ENCODE measurements around the gene MGMT.

Gene MGMT

GRCh38 chr10:129784891-129785290 is 317.9 kb downstream of the MGMT start:
- in situ Hi-C loops (cut with MboI; ENCODE audit: low sequenced_read_pairs), result no loop called here

- in situ Hi-C loops (cut with MboI; ENCODE audit: low sequenced_read_pairs), result no loop called here
These were observed 318.5 kb downstream of the MGMT start for GRCh38 chr10:129785536-129785981.

DNA sequence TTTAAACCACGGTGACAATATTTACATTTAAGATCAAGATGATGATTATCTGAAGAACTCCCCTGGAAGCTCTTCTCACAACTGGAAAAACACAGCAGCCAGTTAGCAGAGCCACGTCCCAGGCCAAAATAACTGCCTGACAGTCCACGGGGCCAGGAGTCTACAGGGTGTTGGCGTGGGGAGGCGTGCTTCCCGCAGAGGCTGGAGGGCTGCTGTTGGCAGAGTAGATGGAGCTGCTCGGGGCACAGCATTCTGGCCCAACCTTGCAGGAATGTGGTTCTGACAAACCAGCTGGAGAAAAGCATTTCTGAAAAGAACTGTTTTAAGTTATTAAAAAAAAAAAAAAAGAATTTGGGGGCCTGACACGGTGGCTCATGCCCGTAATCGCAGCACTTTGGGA is 319.2 kb downstream of the MGMT start:
- in situ Hi-C loops (cut with MboI; ENCODE audit: low sequenced_read_pairs), result no loop called here

DNA sequence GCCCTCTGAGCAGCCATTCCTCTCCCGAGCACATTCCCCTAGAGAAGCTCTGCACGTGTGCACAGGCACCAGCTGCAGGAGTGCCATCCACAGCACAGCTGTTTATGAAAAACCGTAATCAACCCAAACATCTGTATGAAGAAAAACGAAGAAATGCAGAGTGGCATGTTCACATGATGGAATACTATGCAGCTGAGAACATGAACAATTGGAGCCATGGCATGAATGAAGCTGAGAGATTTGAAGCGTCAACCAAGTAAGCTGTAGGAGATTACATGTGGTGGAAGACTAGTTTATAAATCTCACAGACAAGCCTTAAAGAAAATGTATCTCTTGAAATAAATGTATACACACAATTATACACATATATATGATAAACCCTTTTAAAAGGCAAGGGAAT is 320.5 kb downstream of the MGMT start:
- in situ Hi-C loops (cut with MboI; ENCODE audit: low sequenced_read_pairs), result no loop called here

DNA sequence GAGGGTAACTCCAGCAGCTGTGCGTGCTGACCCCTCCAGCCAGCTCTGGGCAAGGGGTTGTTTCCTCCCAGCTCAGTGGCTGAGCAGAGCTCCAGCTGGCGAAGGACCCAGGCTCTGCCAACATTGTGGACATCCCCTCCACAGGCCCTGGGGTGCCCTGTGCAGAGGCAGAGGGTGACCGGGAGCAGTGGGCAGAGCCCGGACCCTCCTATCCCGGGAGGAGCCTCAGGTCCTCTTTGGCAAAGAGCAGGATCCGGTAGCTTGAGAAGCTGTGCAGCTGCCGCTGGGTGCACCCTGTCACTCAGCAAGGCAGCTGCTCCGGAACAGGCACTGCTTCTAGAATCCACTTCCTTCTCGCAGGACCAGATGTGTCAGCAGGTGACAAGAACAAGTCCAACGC is 321.2 kb downstream of the MGMT start:
- in situ Hi-C loops (cut with MboI; ENCODE audit: low sequenced_read_pairs), result no loop called here

- in situ Hi-C loops (cut with MboI; ENCODE audit: low sequenced_read_pairs), result no loop called here
These were observed 323.8 kb downstream of the MGMT start for GRCh38 chr10:129790715-129791446.

DNA sequence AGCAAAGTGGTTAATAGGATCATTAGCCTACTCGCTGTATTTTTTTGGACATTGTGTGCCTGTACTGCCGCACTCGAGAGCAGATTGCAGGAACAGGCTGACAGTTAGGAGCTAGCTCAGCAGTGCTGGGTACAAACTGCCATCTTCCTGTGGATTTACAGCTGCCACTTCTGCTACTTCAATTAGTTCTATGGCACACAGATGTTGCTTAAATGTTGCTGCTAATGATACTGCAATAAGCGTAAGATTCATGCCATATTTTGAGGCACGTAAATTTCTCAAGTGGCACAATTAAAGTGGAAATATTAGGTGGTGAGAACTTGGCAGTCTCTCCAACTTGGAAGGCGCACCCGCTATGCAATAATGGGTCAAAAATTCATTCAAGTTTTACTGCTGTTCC is 325.1 kb downstream of the MGMT start:
- in situ Hi-C loops (cut with MboI; ENCODE audit: low sequenced_read_pairs), result no loop called here

- in situ Hi-C loops (cut with MboI; ENCODE audit: low sequenced_read_pairs), result no loop called here
These were observed 325.8 kb downstream of the MGMT start for GRCh38 chr10:129792864-129793263.

GRCh38 chr10:129793479-129793878 is 326.4 kb downstream of the MGMT start:
- in situ Hi-C loops (cut with MboI; ENCODE audit: low sequenced_read_pairs), result no loop called here

DNA sequence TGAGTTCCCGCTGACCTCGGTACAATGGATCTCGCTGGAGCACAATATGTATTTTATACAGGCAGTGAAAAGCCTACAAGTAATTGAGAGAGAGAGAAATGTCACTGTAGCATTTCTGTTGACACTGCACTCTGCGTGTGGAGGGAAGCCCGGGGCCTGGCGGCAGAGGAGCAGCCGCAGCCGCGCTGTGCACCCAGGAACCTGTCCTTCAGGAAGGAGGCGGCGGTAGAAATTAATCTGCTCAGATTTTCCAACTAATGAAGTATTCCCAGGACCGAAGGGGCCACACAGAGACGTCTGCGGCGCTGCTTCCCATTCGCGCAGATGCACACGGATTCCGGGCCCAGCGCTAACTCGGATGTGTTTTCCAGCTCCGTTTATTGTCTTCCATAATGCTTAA is 327.0 kb downstream of the MGMT start:
- in situ Hi-C loops (cut with MboI; ENCODE audit: low sequenced_read_pairs), result no loop called here

GRCh38 chr10:129796710-129797420 is 329.8 kb downstream of the MGMT start:
- in situ Hi-C loops (cut with MboI; ENCODE audit: low sequenced_read_pairs), result no loop called here

DNA sequence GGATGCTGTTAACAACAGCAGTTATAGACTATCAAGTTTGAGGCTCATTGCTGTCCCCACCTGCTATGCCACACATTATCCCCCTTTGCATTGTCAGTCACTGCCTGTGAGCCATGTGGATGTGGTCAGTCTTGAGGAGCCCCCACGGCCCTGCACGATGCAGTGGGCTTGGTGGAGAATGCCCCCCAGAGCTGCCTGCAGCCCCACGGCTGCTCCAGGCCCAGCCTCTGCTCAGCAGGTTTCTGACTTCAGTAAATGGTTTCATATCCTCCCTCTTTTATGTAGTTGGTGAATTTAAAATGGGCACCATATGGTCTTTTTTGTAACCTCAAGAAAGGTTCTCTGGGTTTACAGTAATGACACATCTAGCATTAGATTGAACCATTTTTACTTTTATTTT is 332.9 kb downstream of the MGMT start:
- in situ Hi-C loops (cut with MboI; ENCODE audit: low sequenced_read_pairs), result no loop called here

GRCh38 chr10:129800796-129801340 is 333.8 kb downstream of the MGMT start:
- in situ Hi-C loops (cut with MboI; ENCODE audit: low sequenced_read_pairs), result no loop called here

- in situ Hi-C loops (cut with MboI; ENCODE audit: low sequenced_read_pairs), result no loop called here
These were observed 340.2 kb downstream of the MGMT start for GRCh38 chr10:129807211-129807610.

- in situ Hi-C loops (cut with MboI; ENCODE audit: low sequenced_read_pairs), result no loop called here
These were observed 341.3 kb downstream of the MGMT start for GRCh38 chr10:129808092-129808983.

DNA sequence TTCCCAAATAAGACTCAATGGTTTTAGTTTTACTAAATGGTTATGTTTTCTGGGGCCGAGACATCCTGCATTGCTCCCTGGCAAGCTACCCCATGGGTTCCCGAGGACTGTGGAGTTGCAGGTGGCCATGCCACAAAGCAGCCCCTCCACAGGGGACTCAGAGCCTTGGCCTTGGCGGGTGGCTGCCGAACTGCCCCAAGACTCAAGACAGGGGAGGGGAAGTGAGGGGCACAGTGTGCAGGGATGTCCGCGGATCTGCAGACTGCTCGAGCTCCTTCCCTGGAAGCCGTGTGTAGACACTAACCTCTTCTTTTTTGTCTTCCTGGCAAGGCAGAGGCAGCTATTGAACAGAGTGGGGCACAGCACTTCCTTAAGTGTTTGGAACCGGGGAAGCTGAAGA is 342.4 kb downstream of the MGMT start:
- in situ Hi-C loops (cut with MboI; ENCODE audit: low sequenced_read_pairs), result no loop called here

DNA sequence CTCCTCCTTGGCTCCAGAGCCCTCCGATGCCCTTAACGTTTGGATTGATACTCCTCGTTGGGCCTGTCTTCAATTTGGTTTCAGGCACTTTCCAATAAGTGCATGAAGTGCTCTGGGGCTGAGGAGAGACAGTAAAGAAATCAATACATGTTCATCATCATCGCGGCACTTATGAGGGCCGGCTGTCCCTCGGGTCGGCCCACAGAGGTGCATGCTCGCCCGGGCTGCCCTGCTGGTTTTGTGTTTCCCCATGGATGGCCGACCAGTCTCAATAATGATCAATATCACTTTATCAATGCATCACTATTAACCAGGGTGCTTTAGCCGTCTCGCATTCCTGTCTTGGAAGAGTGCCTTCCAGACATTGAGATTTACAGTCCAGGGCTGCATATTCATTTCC is 342.8 kb downstream of the MGMT start:
- in situ Hi-C loops (cut with MboI; ENCODE audit: low sequenced_read_pairs), result no loop called here

GRCh38 chr10:129811208-129811607 is 344.2 kb downstream of the MGMT start:
- in situ Hi-C loops (cut with MboI; ENCODE audit: low sequenced_read_pairs), result no loop called here

GRCh38 chr10:129812398-129812797 is 345.4 kb downstream of the MGMT start:
- in situ Hi-C loops (cut with MboI; ENCODE audit: low sequenced_read_pairs), result no loop called here

DNA sequence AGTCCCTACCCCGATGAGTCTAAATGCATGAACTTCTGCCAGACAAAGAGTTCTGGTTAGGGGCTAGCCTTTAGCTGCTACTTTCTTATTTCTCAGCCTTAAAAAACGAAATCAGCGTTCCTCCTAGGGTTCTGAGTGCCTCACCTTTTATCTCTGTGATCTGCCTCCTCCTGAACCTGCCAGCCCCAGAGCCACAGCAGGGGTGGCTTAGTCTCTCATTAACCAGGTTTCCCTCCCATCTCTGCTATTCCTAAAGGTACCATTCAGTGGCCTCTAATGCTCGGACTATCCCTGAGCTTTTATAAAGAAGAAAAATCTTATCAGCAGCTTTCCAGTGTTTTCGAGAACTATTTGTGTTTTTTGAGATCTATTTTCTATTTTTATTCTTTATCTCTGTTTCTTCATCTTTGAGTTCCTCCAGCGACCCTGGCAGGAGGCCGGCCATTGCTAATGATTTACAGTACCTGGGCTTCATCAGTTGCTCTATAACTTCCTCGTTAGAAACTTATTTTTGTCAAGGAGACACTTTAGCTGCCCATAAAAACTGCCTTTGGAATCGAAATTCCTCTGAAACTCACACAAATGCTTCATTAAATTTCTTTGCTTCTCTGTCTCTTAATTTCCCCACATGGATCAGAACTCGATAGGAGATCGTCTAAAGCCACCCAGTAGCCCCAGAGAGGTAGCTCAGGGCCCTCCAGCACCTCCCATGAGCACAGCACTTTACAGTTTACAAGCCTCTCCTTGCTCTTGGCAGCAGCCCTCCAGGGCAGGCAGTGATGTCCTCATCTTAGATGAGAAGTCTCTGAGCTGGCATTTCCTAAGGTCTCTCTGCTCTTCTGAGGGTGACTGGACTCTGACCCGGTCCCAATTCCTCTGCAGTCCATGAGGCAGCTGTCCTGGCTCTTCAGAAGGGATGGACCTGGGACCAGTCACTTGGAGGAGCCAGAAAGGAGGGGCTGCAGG is 347.9 kb downstream of the MGMT start:
- in situ Hi-C loops (cut with MboI; ENCODE audit: low sequenced_read_pairs), result no loop called here
